ENCODE measurements around the gene CADM1.

CADM1 gene

DNA sequence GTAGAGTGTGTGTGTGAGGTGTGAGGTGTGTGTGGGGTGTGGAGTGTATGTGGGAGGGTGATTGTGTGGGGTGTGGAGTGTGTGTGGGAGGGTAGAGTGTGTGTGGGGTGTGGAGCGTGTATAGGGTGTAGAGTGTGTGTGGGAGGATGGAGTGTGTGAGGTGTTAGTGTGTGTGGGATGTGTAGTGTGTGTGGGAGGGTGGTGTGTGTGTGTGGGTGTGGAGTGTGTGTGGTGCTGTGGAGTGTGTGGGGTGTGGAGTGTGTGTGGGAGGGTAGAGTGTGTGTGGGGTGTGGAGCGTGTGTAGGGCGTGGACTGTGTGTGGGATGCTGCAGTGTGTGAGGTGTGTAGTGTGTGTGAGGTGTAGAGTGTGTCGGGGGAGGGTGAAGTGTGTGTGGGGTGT is 356.1 kb downstream of the CADM1 start:
- Histone ChIP-seq H3K4me3 (ENCODE audit: low read length) (no peak overlapping the region), H3K27ac (ENCODE audit: low read depth, low read length) (no peak overlapping the region), H3K36me3 (ENCODE audit: control insufficient read depth, insufficient read depth, low read length) (no peaks in the 10 kb centered on the region), H3K9ac (ENCODE audit: low read length) (no peak overlapping the region), H3K27me3 (ENCODE audit: control insufficient read depth, insufficient read depth, low read length) (no peaks in the 10 kb centered on the region), H3K4me1 (ENCODE audit: control insufficient read depth, insufficient read depth, low read length) (no peaks in the 10 kb centered on the region)

DNA sequence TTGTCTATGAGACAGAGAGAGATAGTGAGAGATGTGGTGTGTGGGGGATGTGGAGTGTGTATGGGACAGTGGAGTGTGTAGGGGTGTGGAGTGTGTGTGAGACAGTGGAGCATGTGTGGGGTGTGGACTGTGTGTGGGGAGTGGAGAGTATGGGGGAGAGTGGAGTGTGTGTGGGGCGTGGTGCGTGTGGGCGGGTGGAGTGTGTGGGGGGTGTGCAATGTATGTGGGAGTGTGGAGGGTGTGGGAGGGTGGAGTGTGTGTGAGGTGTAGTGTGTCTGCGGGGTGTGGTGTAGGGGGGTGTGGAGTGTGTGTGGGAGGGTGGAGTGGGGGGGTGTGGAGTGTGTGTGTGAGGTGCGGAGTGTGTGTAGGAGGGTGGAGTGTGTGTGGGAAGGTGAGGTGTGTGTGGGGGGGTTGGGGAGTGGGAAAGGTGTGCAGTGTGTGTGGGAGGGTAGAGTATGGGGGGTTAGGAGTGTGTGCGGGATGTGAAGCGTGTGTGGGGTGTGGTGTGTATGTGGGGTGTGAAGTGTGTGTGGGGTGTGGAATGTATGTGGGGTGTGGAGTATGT is 356.9 kb downstream of the CADM1 start:
- H3K9ac ChIP-seq (ENCODE audit: low read length), result no peak overlapping the region
- no peaks in the 10 kb centered on the region for H3K4me1 ChIP-seq (ENCODE audit: control insufficient read depth, insufficient read depth, low read length)
- no peak overlapping the region for H3K4me3 ChIP-seq (ENCODE audit: low read length)
- H3K36me3 ChIP-seq (ENCODE audit: control insufficient read depth, insufficient read depth, low read length), result no peaks in the 10 kb centered on the region
- H3K27me3 ChIP-seq (ENCODE audit: control insufficient read depth, insufficient read depth, low read length), result no peaks in the 10 kb centered on the region
- H3K27ac ChIP-seq (ENCODE audit: low read depth, low read length), result no peak overlapping the region

DNA sequence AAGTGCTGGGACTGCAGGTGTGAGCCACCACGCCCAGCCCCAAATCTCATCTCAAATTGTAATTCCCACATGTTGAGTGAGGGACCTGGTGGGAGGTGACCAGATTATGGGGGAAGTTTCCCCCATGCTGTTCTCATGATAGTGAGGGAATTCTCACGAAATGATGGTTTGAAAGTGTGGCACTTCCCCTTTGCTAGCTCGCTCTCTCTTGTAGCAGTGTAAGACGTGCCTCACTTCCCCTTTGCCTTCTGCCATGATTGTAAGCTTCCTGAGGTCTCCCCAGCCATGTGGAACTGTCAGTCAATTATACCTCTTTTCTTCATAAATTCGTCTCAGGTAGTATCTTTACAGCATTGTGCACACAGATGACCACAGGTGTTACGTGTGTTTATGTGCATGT is 357.8 kb downstream of the CADM1 start:
- H3K4me1 ChIP-seq (ENCODE audit: control insufficient read depth, insufficient read depth, low read length), result no peaks in the 10 kb centered on the region
- no peak overlapping the region for H3K9ac ChIP-seq (ENCODE audit: low read length)
- H3K27ac ChIP-seq (ENCODE audit: low read depth, low read length), result no peak overlapping the region
- no peaks in the 10 kb centered on the region for H3K36me3 ChIP-seq (ENCODE audit: control insufficient read depth, insufficient read depth, low read length)
- no peaks in the 10 kb centered on the region for H3K27me3 ChIP-seq (ENCODE audit: control insufficient read depth, insufficient read depth, low read length)
- H3K4me3 ChIP-seq (ENCODE audit: low read length), result no peak overlapping the region

DNA sequence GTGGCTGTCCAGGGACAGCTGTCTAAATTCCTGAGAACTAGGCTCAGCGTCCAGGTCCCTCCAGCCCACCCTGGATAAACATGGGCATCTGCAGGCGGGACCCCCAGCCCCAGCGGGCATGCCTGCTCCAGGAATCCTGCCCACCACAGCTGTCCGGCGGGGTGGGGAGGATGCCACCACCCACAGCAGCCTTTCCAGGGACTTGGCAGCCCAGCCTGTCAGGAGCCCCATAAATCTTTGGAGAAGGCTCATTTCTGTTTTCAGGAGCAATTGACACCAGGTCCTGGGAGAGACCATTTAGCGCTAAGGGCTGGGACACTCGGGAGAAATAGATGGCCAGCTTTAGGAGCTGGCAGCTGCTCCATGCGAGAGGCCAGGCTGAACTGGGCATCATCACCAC is 358.9 kb downstream of the CADM1 start:
- H3K4me1 ChIP-seq (ENCODE audit: control insufficient read depth, insufficient read depth, low read length), result no peaks in the 10 kb centered on the region
- H3K9ac ChIP-seq (ENCODE audit: low read length), result no peak overlapping the region
- no peaks in the 10 kb centered on the region for H3K36me3 ChIP-seq (ENCODE audit: control insufficient read depth, insufficient read depth, low read length)
- no peak overlapping the region for H3K4me3 ChIP-seq (ENCODE audit: low read length)
- H3K27me3 ChIP-seq (ENCODE audit: control insufficient read depth, insufficient read depth, low read length), result no peaks in the 10 kb centered on the region
- no peak overlapping the region for H3K27ac ChIP-seq (ENCODE audit: low read depth, low read length)

DNA sequence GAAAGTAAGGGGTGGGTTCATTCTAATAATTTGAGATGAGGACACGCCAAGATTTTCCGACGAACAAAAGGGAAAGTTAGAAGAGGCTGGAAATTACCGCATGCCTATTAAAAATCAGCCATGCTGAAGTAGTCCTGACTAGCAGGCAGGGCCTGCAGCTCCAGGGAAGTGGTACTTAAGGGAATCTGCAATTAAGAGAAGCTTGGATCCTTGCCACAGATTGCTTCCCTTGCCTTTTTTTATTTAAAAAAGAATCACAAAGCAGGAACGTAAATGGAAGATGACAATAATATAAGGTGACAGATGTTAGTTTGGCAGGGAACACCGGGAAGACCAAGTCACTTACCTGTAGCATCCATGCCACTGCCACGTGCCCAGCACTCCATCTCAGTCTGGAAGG is 359.3 kb downstream of the CADM1 start:
- H3K4me3 ChIP-seq (ENCODE audit: low read length), result no peak overlapping the region
- H3K36me3 ChIP-seq (ENCODE audit: control insufficient read depth, insufficient read depth, low read length), result no peaks in the 10 kb centered on the region
- H3K9ac ChIP-seq (ENCODE audit: low read length), result no peak overlapping the region
- H3K27me3 ChIP-seq (ENCODE audit: control insufficient read depth, insufficient read depth, low read length), result no peaks in the 10 kb centered on the region
- no peaks in the 10 kb centered on the region for H3K4me1 ChIP-seq (ENCODE audit: control insufficient read depth, insufficient read depth, low read length)
- H3K27ac ChIP-seq (ENCODE audit: low read depth, low read length), result no peak overlapping the region

DNA sequence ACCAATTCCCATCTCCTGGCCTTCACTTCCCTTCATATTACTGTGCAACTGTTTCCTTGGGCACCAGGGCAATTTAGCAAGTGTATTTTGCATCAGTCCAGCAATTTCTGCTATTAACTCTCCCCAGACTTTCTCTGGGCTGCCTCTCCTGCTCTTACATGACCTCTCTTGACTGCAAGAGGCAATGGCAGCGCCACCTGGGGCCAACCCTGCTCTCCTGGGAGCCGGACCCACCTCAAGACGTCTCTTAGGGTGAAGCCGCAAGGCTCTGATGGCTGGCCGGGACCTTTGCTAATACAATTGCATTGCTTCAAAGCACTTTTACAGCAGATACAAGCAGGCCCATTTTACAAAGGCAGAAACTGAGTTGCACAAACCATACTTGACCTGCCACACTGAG is 360.2 kb downstream of the CADM1 start:
- H3K4me1 ChIP-seq (ENCODE audit: control insufficient read depth, insufficient read depth, low read length), result no peaks in the 10 kb centered on the region
- H3K27me3 ChIP-seq (ENCODE audit: control insufficient read depth, insufficient read depth, low read length), result no peaks in the 10 kb centered on the region
- no peak overlapping the region for H3K9ac ChIP-seq (ENCODE audit: low read length)
- no peak overlapping the region for H3K4me3 ChIP-seq (ENCODE audit: low read length)
- H3K36me3 ChIP-seq (ENCODE audit: control insufficient read depth, insufficient read depth, low read length), result no peaks in the 10 kb centered on the region
- H3K27ac ChIP-seq (ENCODE audit: low read depth, low read length), result no peak overlapping the region

DNA sequence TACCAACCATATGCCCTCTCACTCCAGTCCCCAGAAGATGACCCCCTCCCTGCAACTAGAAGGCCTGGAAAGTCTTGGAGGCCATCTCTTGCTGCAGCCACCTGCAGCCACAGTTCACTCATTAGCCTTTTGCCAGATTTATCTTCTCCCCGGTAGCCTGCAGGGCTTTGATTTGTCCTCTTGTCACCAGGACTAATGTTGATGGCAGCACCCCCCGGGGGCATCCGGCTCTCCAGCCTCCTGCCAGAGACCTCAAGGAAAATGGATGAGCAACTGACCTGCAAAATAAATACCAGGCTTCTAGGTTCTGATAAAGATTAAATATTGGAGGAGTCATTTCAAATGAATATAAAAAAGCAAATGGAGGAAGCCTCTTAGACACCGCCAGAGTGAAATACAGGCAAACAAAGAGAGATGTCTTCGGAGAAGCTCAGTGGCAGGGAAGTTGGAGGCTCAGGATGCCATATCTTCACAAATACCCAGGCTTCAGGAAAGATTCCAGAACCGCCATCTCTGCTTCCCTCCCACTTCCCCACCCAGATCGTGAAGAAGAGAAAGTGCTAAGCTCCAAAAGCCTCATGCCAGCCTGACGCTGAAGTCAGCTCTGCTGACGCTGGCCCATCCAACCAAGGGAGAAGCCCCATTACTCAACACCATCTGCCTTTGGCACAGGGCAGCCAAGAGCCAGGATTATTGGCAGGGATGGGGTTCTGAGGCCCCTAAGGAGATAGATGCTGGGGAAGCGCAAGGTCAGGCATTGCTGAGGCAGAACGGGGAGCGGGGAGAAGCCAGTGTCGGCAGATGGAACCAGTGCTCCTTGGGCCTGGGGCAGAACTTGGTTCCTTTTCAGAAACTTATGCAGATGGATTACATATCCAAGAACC is 362.7 kb downstream of the CADM1 start:
- no peaks in the 10 kb centered on the region for H3K36me3 ChIP-seq (ENCODE audit: control insufficient read depth, insufficient read depth, low read length)
- no peaks in the 10 kb centered on the region for H3K27me3 ChIP-seq (ENCODE audit: control insufficient read depth, insufficient read depth, low read length)
- no peak overlapping the region for H3K9ac ChIP-seq (ENCODE audit: low read length)
- H3K4me1 ChIP-seq (ENCODE audit: control insufficient read depth, insufficient read depth, low read length), result no peaks in the 10 kb centered on the region
- no peak overlapping the region for H3K27ac ChIP-seq (ENCODE audit: low read depth, low read length)
- H3K4me3 ChIP-seq (ENCODE audit: low read length), result no peak overlapping the region

DNA sequence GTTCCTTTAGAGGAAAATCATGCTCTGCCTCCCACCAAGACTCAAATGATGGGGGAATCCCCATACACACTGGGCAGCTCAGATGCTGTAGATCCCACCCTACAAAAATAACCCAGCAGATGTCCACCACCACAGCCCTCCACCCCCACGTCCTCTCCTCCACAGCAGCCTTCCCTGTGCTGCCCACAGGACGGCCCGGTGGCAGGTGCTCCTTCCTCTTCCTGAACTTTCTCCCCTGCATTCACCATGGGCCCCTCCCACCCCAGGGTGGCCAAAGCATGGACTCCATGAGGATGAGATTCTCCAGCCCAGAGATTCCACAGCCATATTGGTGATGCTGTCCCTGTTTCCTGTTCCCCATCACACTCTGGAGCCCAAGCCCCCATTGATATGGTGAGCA is 368.3 kb downstream of the CADM1 start:
- H3K27me3 ChIP-seq (ENCODE audit: control insufficient read depth, insufficient read depth, low read length), result no peaks in the 10 kb centered on the region
- no peaks in the 10 kb centered on the region for H3K36me3 ChIP-seq (ENCODE audit: control insufficient read depth, insufficient read depth, low read length)
- no peak overlapping the region for H3K4me3 ChIP-seq (ENCODE audit: low read length)
- H3K27ac ChIP-seq (ENCODE audit: low read depth, low read length), result no peak overlapping the region
- no peak overlapping the region for H3K9ac ChIP-seq (ENCODE audit: low read length)
- no peaks in the 10 kb centered on the region for H3K4me1 ChIP-seq (ENCODE audit: control insufficient read depth, insufficient read depth, low read length)

DNA sequence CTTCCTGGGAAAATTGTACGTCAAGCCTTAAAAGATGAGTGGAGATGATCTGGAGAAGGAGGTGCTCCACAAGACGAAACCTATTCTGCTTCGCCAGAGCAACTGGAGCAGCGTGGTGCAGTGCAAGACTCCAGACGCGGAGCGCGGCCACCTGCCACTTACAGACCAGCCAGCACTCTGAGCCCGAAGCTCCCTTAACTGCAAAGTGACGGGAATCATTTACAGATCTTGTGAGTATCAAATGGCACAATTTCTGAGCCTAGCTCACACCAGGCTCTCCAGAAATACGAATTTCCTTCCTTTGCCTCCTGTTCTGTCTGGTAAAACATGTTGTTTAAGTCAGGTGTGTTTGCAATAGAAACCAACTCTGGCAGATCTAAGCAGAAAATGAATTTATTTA is 369.3 kb downstream of the CADM1 start:
- no peaks in the 10 kb centered on the region for H3K27me3 ChIP-seq (ENCODE audit: control insufficient read depth, insufficient read depth, low read length)
- H3K4me3 ChIP-seq (ENCODE audit: low read length), result no peak overlapping the region
- no peaks in the 10 kb centered on the region for H3K4me1 ChIP-seq (ENCODE audit: control insufficient read depth, insufficient read depth, low read length)
- no peaks in the 10 kb centered on the region for H3K36me3 ChIP-seq (ENCODE audit: control insufficient read depth, insufficient read depth, low read length)
- H3K27ac ChIP-seq (ENCODE audit: low read depth, low read length), result no peak overlapping the region
- no peak overlapping the region for H3K9ac ChIP-seq (ENCODE audit: low read length)

DNA sequence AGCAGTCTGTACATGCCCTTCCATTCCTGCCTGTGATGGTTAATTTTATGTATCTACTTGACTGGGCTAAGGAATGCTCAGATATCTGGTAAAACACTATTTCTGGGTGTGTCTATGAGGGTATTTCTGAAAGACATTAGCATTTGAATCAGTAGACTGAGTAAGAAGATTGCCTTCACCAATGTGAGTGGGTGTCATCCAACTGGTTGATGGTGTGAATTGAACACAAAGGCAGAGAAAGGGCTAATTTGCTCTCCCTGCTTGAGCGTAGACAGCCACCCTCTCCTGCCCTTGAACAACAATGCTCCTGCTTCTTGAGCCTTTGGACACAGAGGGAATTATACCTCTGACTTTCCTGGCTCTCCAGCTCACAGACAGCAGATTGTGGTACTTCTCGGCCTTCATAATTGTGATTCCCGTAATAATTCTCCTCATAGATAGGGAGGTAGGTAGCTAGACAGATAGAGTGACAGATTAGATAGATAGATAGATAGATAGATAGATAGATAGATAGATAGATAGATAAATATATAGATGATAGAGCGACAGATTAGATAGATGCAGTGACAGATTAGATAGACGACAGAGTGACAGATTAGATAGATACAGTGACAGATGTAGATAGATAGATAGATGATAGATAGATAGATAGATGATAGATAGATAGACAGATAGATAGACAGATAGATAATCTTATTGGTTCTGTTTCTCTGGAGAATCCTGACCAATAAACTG is 370.6 kb downstream of the CADM1 start:
- Histone ChIP-seq H3K27me3 (ENCODE audit: control insufficient read depth, insufficient read depth, low read length) (no peaks in the 10 kb centered on the region), H3K27ac (ENCODE audit: low read depth, low read length) (no peak overlapping the region), H3K9ac (ENCODE audit: low read length) (no peak overlapping the region), H3K36me3 (ENCODE audit: control insufficient read depth, insufficient read depth, low read length) (no peaks in the 10 kb centered on the region), H3K4me3 (ENCODE audit: low read length) (no peak overlapping the region), H3K4me1 (ENCODE audit: control insufficient read depth, insufficient read depth, low read length) (no peaks in the 10 kb centered on the region)

DNA sequence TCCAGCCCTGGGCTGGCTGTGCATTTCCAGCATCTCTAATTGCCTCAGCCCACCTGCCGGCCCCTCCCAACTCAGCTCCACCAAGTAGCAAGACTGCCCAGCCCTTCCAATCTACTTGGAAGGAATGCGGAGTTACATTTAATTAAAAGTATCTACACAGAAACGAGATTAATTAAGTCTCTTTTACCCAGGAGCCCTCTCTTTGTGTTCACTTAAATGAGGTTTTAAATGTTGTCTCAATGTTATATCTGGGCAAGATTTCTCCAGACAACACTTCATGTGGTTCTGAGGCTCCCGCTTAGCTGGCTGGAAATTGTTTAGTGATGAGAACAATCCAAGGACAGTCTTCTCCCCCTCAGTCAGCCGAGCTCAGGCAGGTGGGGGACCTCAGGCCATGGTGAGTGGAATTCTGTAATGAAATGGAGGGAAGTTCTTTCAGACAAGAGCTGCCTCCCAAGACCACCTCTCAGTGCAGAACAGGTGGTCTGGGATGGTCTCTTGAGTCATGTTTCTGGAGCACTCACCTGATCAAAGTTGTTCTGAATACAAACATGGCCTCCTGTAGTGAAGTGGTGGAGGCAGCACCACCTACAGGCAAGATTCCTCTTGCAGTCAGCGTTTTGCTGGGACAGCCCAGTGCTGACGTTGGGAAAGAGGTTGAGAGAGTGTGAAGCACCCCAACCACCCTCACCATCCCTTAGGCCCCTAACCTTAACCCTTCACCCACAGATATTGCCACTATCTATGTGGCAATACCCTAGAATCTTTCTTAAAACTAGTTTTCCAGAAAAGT is 371.6 kb downstream of the CADM1 start:
- no peaks in the 10 kb centered on the region for H3K36me3 ChIP-seq (ENCODE audit: control insufficient read depth, insufficient read depth, low read length)
- H3K4me1 ChIP-seq (ENCODE audit: control insufficient read depth, insufficient read depth, low read length), result no peaks in the 10 kb centered on the region
- H3K27me3 ChIP-seq (ENCODE audit: control insufficient read depth, insufficient read depth, low read length), result no peaks in the 10 kb centered on the region
- no peak overlapping the region for H3K27ac ChIP-seq (ENCODE audit: low read depth, low read length)
- H3K4me3 ChIP-seq (ENCODE audit: low read length), result no peak overlapping the region
- no peak overlapping the region for H3K9ac ChIP-seq (ENCODE audit: low read length)

Data from rectal smooth muscle tissue (tissue), 1 donor.